Endothelial cell of umbilical vein (primary cell): Measurements from ENCODE around the gene RXFP4.

Experiments used
- CTCF ChIP-seq, 2 donors: IDR thresholded peaks; 1 replicate in 1 of 2; 2 replicates in 1 of 2; pipeline ENCODE4 v1.5.1; 2011; ENCODE audit warnings: low read length in 2 of 2, mild to moderate bottlenecking in 2 of 2, moderate library complexity in 2 of 2, control low read depth in 1 of 2, inconsistent platforms in 1 of 2, low read depth in 1 of 2; ENCODE audit not compliant: insufficient read depth in 1 of 2; ENCODE audit errors: extremely low read depth in 1 of 2
- GATA2 ChIP-seq: IDR thresholded peaks from 2 replicates; pipeline ENCODE4 v1.7.0; 2011; ENCODE audit warnings: low read depth, mild to moderate bottlenecking, moderate library complexity, mixed read lengths, low read length; ENCODE audit not compliant: insufficient read length, insufficient read depth
- POLR2A ChIP-seq: IDR thresholded peaks from 2 replicates; pipeline ENCODE4 v1.6.1; 2012; ENCODE audit warnings: low read depth, mild to moderate bottlenecking, control low read depth, low read length
- TF ChIP-seq, protein P1 (sequence below): IDR thresholded peaks from 2 replicates; pipeline ENCODE4 v1.6.1; 2011; ENCODE audit not compliant: insufficient read depth, insufficient read length

DNA sequence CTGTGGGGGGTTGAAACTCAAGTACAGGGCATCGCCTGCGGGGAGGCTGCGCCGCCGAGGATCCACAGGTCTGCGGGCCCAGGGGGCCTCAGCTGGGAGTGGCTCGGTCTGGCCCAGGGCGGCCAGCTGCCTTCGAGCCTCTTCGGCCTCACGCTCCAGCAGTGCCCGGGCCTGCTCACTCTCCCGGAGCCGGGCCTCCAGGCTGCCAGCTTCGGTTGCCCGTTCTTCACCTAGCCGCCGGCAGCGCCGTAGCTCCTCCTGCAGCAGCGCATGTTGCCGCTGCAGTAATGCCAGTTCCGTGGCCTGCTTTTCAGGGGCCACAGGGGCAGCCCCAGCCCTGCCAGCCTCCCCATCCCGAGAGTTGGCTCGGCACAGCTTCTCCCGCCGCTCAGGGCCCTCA is 9.4 kb downstream of the RXFP4 start:
- TF ChIP-seq POLR2A (no peak), CTCF (IDR thresholded peaks at IDR 0.05; ENCODE audit: extremely low read depth in 1 of 2, insufficient read depth in 1 of 2, low read depth in 1 of 2, low read length in 2 of 2) (no peak), GATA2 (no peak)
- TF ChIP-seq, protein P1, sequence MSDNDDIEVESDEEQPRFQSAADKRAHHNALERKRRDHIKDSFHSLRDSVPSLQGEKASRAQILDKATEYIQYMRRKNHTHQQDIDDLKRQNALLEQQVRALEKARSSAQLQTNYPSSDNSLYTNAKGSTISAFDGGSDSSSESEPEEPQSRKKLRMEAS = no peak
